Stimulated activated CD4-positive, alpha-beta T cell treated with anti-CD3 and anti-CD28 coated beads, Interleukin-1b, Interleukin-23, amount 100 ng/mL, for 48 hours (primary cell): ENCODE data around the gene ENOX2.
"Not testable (repeated sequence)": the region's sequence is repeated elsewhere in the genome, so short reads cannot be mapped to it uniquely, and the experiment has no call there.

ENCODE experiments used
- DNase-seq: peaks from one replicate; pipeline ENCODE4 v3.0.0-alpha.2; 2020

ENOX2 gene

DNA sequence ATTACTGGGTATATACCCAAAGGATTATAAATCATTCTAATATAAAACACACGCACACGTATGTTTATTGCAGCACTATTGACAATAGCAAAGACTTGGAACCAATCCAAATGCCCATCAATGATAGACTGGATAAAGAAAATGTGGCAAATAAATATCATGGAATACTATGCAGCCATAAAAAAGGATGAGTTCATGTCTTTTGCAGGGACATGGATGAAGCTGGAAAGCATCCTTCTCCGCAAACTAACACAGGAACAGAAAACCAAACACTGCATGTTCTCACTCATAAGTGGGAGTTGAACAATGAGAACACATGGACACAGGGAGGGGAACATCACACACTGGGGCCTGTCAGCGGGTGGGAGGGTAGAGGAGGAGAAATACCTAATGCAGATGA lies 83.6 kb downstream of the ENOX2 start:
- DNase-seq = not testable (repeated sequence)

DNA sequence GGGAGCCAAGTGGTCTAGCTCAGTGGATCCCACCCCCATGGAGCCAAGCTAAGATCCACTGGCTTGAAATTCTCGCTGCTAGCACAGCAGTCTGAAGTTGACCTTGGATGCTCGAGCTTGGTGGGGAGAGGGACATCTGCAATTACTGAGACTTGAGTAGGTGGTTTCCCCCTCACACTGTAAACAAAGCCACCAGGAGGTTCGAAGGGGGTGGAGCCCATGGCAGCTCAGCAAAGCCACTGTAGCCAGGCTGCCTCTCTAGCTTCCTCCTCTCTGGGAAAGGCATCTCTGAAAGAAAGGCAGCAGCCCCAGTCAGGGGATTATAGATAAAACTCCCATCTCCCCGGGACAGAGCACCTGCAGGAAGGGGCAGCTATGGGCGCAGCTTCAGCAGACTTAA lies 89.1 kb downstream of the ENOX2 start:
- DNase-seq = not testable (repeated sequence)

DNA sequence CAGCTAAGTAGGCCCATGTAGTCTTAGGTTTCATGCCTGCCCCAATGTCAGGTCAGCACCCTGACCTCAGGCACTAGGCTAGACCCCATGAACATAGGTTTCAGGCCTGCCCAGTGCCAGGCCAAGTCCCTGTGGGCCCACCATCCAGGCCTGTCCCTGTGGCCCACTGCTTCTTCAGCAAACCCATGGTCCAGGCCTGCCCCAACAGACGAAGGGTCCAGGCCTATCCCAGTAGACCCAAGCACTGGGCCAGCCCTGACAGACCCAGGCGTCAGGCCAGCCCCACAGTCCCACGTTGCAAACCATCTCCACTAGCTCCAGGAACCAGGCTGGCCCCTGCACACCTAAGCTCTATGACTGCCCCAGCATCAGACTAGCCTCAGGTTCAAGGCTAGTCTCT lies 92.4 kb downstream of the ENOX2 start:
- DNase-seq = no peak

DNA sequence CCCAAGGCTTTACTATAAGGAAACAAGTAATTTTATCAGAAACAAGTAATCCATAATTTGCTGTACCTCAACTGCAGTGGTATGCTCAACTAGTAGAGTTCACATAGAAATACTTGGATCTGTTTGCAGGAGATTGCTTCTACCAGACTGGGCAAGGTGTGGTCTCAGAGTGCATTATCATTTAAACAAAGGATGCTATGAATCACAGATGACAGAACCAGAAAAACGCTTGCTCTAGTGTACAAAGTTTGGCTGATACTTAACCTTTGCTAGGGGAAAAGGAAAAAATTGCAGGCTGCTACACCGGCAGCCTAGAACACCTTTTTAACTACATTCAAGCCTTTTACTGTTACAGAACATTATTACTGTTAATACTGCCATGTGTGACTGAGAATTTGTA lies 97.1 kb downstream of the ENOX2 start:
- no peak for DNase-seq

DNA sequence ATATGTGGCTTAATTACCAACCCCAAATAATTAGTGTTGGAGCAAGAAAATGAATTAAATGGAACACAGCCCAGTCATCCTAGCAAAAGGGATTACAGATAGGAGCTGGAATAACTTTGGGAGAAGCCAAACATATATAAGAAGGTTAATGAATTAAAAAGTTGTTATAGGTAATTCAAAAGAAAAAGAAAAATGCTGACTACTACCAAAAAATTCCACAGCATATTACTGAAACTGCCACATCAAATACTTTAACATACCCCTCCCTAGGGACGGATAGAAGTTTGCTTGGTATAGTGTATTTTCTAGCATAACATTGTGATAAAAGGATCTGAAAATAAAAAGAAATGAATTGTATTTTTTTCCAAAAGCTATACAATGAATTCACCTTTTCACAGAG lies 99.5 kb downstream of the ENOX2 start:
- no peak for DNase-seq

DNA sequence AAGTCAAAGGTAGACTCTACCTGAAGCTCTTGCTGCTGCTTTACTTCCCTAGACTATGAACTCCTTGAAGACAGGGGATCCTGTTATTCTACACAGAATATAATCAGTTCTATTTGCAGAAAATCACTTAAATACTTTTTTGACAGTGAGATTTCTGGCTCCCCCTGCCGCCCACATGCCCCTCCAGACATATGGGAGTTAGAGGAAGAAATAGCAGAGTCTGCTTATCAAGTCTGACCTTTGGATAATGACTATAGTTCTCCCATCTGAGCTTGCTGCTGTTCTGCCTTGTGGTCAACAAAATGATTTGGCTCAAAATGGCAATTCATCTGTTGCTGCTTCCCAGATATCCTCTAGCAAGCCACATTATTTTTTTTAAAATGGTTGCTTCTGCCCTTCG lies 101.1 kb downstream of the ENOX2 start:
- no peak for DNase-seq

DNA sequence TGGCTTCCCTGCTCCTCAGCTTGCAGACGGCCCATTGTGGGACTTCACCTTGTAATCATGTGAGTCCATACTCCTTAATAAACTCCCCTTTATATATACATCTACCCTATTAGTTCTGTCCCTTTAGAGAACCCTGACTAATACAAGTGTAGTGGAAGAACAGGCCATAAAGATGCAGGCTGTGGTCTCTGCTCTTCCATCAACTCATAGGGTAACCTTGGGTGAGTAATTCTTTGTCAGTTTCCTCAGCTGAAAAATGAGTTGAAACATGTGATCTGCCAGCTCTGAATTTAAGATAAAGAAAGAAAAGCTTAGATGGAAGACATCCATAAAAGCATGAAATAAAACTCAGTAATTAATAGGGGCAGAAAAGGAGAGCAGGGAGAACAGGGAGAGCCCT lies 103.6 kb downstream of the ENOX2 start:
- no peak for DNase-seq

DNA sequence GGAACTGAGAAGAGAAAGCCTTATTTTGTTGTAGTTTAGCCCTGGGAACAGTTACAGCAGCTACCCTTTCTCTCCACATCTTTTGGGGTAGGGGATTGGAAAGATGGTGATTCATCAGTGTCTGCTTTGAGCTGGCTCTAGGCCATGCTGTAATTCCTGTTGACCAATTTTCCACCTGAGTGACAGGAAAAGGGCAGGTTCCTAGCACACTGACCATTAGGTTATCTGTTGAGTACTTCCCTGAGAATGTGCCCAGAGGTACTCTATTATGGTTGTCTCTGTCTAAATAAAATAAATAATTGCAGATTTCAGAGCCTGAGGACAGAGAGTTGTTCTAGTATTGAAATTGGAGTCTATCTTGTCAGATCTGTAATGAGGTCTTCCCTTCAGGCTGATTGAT lies 109.0 kb downstream of the ENOX2 start:
- DNase-seq = no peak

DNA sequence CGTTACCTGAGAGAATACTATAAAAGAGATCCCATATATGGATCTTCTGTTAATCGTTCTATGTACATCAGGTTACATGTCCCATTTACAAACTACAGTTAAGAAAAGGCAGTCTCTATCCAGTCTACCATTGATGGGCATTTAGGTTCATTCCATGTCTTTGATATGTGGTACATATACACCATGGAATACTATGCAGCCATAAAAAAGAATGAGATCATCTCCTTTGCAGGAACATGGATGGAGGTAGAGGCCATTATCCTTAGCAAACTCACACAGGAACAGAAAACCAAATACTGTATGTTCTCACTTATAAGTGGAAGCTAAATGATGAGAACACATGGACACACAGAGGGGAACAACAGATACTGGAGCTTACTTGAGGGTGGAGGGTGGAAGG lies 111.1 kb downstream of the ENOX2 start:
- not testable (repeated sequence) for DNase-seq

DNA sequence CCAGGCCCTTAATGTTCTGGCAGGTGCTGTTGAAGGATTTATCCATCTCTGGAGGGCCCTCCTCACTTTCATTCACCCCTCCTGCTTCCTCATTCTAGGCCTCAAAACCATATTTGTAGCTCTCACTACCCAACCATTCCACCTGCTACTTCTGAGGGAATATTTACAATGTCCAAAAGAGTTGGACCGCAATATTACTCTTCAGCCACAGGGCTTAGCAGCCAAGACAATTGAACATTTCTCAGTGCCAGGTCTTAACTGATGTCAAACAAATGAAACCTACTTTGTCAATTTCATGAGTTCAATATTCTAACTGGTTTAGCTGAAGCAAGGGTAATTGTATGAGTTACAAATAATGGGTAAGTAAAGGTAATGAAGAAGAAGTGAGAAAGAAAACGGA lies 113.2 kb downstream of the ENOX2 start:
- no peak for DNase-seq

DNA sequence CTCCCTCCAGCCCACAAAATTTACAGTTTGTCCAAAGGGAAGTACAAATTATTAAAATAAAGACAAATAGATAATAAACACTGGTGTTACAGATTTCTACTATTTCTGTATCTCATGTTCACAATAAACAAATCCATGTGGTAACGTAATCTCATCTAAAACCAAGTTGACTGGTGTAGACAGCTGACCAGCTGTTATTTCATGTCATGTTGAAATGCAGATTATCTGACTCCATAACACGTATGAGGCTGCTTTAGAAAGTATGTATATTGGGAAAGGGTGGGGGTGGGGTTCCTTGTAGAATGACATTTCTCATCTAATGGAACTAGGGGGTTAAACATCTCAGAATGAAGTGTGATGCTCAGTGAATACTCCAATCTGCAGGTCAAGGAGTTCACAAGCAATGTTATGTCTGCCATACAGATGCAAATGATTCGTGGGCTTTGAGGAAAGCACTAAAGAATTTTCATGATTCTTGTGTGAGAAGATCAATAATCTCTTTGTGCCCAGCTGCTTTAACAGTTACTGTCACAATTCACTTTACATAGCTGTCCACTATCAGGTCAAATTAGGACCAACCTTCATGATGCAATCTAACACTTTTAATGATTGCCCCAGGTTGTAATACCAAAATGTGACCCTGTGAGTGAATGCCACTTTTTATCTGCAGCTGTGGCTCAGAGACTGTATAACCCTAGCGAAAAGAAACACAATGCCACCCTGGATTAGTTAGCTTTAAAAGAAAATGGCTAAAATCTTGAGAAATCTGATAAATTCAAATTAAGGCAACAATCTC lies 114.0 kb downstream of the ENOX2 start:
- no peak for DNase-seq

DNA sequence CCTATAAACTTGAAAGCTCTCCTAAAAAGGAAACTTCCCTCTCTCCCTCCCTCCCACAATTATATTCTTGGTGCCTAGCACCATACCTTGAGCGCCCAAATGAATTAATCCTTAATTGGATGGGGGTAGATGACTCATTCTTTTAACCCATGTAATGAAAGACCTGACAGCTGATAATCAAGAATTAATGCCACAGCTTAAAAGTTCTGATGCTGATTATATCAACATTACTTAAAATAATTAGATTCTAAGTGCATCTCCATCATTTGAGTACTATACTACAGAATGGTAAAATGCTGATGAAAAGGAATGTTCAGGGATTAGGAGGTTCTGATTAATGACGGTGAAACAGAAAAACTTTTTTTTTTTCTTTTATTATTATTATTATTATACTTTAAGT lies 117.0 kb downstream of the ENOX2 start:
- no peak for DNase-seq

DNA sequence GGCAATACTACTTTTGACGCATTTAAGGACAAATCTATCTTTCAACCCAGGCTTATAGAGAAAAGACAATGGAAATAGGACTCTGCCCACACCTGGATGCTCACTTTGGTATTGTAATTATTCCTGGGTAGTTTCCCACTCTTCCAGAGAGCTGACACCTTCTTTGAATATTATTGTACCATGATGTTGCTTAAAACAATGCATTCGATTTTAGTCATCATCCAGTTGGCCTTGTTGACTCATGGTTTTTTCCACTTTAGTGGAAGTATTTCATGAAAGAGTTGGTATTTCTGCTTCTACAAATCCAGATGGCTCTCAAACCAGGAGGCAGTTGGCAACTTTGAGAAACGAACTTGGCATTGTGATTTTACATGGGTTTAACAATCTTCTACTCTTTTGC lies 124.2 kb downstream of the ENOX2 start:
- no peak for DNase-seq

DNA sequence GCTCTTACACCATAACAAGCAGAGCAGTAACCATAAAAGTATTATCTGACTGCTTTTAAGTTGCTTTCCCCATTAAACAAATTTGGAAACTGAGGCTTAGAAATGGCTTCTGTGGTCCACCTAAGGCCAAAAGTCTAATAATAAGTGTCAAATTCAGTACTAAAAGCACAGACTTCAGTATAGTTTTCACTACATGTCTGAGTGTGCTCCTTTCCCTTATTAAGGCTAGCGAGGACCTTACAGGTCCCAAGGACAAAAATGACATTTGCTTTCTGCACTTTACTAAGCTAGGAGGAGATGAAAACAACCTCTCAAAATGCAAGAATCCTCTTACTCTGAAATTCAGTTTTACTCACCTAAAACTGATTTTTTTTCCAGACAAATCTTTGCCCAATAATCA lies 127.2 kb downstream of the ENOX2 start:
- no peak for DNase-seq

DNA sequence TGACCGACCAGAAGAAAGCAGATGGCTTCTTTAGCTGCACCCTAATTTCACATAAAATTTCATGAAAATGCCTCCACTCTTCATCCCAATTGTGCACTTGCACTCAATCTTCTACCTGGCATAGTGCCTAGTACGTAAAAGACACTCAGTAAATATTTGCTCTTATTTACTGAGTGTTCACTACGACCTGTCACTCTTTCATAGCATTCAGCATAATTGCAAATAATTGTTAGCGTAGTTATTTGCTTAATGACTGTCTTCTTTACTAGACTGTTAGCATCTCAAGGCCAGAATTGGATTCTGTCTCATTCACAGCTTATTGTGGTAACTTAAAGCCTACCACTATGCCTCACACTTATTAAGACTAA lies 130.2 kb downstream of the ENOX2 start:
- no peak for DNase-seq

DNA sequence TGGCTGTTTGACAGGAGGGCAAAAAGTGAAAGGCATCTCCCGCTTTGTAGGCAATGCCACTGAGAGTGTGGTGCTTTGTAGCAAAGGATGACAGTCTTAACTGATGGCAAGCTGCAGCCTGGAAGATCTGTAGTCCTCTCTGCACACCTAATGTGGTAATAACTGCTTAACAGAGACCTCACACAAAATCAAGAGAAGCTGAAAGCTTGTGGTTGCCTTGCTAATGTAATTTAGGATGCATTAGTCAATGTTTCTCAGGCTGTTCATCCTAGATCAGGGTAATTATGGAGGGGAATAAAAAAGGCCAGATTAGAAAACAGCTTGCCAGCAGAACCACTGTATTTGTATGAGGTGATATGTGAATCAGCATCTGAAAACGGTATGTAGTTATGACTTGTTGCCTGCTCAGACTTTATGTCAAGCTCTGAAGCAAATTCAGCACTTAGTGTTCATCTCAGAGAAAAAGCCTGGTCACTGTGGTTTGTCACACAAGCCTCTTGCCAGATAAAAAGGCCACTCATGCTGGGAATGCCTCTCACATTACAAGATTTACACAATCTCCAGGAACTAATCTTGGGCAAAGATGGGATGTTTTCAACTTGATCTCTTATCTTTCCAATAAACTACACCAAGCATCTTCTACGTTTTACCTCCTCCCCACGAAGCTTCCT lies 130.8 kb downstream of the ENOX2 start:
- no peak for DNase-seq

DNA sequence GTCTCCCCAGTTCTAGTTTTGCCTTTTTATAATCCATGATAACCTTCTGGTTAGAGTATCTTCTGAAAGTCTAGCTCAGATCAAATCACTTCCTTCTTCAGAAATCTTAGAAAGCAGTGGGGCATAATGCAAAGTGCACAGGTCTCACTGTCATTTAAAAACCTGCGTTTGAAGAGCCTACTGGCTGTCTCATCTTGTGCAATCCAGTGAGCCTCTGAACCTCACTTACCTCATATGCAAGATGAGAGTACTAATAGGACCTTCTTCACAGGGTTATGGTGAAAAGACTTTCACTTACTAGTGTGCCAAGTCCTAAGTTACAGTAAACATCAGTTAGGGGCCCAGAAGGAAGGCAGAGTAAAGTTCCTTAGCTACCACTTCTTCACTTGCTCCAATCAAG lies 131.4 kb downstream of the ENOX2 start:
- no peak for DNase-seq

DNA sequence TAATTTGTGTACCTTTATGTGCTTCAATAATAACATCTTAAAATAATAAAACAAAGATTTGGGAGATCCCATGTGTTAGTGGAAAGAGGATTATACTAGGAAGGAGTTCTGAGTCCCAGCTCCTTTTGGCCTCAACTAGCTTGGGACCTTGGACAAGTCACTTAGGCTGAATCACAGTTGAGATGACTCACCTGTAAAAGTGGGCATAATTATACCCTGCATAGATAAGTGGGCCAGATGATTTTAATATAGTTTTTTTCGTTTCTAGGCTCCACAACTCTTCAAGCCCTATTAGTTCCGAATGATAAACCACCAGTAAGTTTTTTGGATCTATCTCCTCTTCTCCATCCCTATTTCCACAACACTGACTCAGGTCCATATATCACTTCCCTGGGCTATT lies 131.8 kb downstream of the ENOX2 start:
- DNase-seq = no peak

DNA sequence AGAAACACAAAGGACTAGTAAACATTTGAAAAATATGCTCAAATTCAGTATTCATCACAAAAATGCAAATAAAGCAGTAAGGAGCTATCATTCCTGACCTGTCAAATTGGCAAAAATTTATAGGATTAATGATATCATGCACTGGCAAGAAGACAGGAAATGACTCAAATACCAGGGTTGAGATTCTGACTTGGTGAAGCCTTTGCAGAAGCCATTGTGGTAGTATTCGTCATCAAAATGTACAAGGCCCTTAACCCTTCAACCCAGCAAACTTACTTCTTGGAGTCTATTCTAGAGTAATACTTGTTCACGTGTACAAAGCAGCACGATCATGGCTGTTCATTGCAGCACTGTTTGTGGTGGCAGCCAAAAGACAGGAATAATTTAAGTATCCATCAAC lies 132.4 kb downstream of the ENOX2 start:
- no peak for DNase-seq

DNA sequence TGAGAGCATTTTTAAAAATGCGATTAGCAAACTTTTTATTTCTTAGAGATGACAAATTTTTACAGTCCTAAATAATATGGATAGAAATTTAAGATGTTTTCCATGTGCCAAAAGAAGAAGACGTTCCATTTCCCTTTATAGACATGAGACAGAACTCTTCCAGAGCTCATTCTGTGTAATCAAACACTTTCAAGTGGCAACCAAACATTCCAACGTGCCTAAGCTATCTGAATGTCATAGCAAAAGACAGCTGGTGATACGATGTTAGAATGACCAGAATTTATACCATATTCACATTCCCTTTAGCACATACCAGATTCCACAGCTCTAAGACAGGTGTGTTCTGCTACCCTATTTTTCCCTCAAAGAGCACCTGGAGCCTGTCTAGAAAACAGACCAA lies 133.2 kb downstream of the ENOX2 start:
- no peak for DNase-seq

DNA sequence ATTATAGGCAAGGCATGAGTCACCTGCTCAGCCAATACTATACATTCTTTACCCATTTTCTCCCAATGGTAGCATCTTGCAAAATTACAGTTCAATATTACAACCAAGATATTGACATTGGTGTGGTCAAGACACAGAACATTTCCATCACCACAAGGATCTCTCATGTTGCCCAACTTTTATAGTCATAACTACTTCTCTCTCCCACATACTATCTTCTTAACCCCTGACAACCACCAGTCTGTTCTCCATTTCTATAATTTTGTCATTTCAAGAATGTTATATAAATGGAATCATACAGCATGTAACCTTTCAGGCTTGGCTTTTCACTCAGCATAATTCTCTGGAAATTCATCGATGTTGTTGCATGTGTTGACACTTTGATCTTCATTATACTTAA lies 144.9 kb downstream of the ENOX2 start:
- no peak for DNase-seq

DNA sequence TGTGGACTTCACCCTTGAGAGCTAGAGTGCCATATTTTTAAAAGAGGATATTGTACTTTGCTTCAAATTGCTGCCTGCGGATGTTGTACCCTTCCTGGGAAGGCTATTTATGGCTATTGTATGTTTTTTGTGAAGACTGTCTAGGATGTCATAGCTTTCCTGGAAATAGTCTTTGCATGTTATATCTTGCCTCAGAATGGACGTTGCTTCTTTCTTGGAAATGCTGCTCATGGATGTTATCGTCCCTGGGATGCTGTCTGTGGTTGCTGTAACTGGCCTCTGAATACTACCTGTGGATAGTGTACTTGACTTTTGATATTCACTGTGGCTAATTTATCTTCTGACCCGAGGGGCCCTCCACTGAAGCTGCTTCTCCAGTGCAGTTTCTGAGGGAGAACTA lies 146.8 kb downstream of the ENOX2 start:
- no peak for DNase-seq

DNA sequence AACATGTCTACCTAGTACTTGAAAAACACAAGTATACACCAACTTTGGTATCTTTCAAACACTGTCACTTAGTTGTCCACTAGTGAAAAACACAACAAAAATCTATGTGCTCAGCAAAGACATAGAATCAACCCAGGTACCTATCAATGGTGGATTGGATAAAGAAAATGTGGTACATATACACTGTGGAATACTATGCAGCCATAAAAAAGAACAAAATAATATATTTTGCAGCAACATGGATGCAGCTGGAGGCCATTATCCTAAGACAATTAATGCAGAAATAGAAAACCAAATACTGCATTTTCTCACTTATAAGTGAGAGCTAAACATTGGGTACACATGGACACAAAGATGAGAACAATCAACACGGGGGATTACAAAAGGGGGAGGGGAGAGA lies 148.7 kb downstream of the ENOX2 start:
- DNase-seq = no peak

DNA sequence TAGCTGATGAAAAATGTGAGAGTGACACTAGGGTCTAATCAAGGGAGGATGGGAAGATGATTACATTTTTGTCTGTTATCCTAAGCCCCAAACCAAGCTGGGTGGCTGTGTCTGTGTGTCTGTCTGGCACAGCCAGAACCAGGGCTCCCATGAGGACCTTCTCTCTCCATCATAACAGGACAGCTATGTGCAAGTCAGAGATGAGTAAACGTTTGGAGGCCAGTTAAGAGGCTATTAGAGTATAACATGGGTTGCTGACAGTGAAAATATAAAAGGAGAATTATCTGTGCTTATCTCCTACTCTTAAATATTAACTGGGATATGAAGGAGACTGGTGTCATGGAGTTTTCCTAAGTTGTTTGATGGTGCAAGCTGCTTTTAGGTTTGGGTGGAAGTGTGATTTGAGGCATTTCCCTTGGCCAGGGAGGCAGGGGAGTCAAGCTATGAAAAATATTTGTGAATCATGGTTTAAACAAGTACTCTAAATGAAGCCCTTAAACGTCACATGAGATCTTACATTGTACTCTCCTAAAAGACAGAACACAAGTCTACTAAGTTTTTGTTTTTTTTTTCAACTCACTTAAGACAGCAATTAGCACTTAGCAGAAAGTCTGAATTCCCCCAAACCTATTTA lies 156.2 kb downstream of the ENOX2 start:
- DNase-seq = no peak

DNA sequence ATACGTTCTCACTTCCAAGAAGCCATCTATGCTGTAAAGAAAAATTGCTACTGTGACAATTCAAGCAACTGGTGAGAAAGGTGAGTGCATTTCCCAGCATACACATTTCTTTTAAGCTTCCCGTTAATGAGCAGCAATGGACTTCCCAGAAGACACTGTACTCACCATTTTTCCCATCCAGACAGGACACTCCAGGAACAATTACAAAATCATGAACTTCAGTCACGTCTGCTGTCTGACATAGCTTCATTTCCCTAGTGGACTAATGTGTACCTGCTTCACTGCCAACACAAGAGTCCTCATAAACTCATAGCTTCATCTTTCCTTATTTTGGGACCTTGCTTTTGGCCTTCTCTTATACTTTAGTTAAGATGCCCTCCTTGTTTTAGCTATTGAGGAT lies 156.9 kb downstream of the ENOX2 start:
- no peak for DNase-seq
